HepG2 (cell line): ENCODE measurements around the gene LRRC28. TPM values are rescaled to one million over a fixed set of nuclear protein-coding genes. Genes with fewer than 3 reads are reported as not detected.
A peak's percentile ranks its signal among the peaks of the same experiment; 100 is the strongest.

Experiments
- FOXA3 ChIP-seq: IDR thresholded peaks from 2 replicates; pipeline ENCODE4 v1.6.1; 2016; ENCODE audit warnings: missing genetic modification reagents, missing compliant biosample characterization
- MAZ ChIP-seq, 2 experiments: sonication (generic) in 1 of 2; formaldehyde crosslinking in 1 of 2; IDR thresholded peaks; 2 replicates each; pipeline versions ENCODE4 v1.5.0 to v1.6.1; 2012 to 2020; ENCODE audit warnings: low read depth in 2 of 2, mild to moderate bottlenecking in 2 of 2, borderline replicate concordance in 1 of 2, improper control_type of control experiment in 1 of 2, low read length in 1 of 2, missing genetic modification reagents in 1 of 2, moderate library complexity in 1 of 2
- MZF1 ChIP-seq: sonication (generic); formaldehyde crosslinking; IDR thresholded peaks from 2 replicates; pipeline ENCODE4 v1.8.1; 2023; ENCODE audit warnings: mild to moderate bottlenecking, missing genetic modification reagents, borderline replicate concordance
- NFKB2 ChIP-seq: sonication (generic); formaldehyde crosslinking; IDR thresholded peaks from 2 replicates; pipeline ENCODE4 v1.4.0; 2020; ENCODE audit warnings: missing genetic modification reagents, borderline replicate concordance
- PHF20 ChIP-seq: sonication (generic); formaldehyde crosslinking; IDR thresholded peaks from 2 replicates; pipeline ENCODE4 v1.5.0; 2020; ENCODE audit warnings: mild to moderate bottlenecking, missing genetic modification reagents
- RFX1 ChIP-seq: fragments of 450-650 bp; IDR thresholded peaks from 2 replicates; pipeline ENCODE4 v1.6.1; 2017
- SMAD1 ChIP-seq: sonication (generic); formaldehyde crosslinking; IDR thresholded peaks from 2 replicates; pipeline ENCODE4 v1.4.0; 2020; ENCODE audit warnings: missing genetic modification reagents, low read depth, mild to moderate bottlenecking, borderline replicate concordance
- ZFP37 ChIP-seq: sonication (generic); formaldehyde crosslinking; IDR thresholded peaks from 2 replicates; pipeline ENCODE4 v1.4.0; 2020; ENCODE audit warnings: missing genetic modification reagents, borderline replicate concordance
- ZNF232 ChIP-seq: sonication (generic); formaldehyde crosslinking; IDR thresholded peaks from 2 replicates; pipeline ENCODE4 v1.4.0; 2020; ENCODE audit warnings: missing genetic modification reagents, borderline replicate concordance
- ZNF260 ChIP-seq: sonication (generic); formaldehyde crosslinking; IDR thresholded peaks from 2 replicates; pipeline ENCODE4 v1.4.0; 2020; ENCODE audit warnings: missing genetic modification reagents, low read depth, mild to moderate bottlenecking, borderline replicate concordance
- ZNF407 ChIP-seq: sonication (generic); formaldehyde crosslinking; IDR thresholded peaks from one replicate; pipeline ENCODE4 v1.5.1; 2020; ENCODE audit warnings: mild to moderate bottlenecking, missing genetic modification reagents; ENCODE audit errors: not compliant biosample characterization
- ZNF775 ChIP-seq: sonication (generic); formaldehyde crosslinking; IDR thresholded peaks from 2 replicates; pipeline ENCODE4 v1.4.0; 2020; ENCODE audit warnings: missing genetic modification reagents, mild to moderate bottlenecking, moderate library complexity, borderline replicate concordance
- polyA plus RNA-seq, 8 experiments: library from polyadenylated mRNA; depleted of rRNA in 3 of 8; stranded (reverse) in 7 of 8; unstranded in 1 of 8; fragments of >200 nt; fragmentation: Illumina TruSeq in 4 of 8; extraction: Trizol in 4 of 8; gene quantifications; 2 replicates each; pipeline versions ENCODE4 v1.2.1 to v1.2.3, GENCODE V29; 2011 to 2016; ENCODE audit warnings: low read depth in 4 of 8, missing spikeins in 1 of 8, mixed read lengths in 1 of 8; ENCODE audit not compliant: insufficient read depth in 1 of 8
- total RNA-seq, 5 experiments: library from RNA; depleted of rRNA; stranded (reverse); fragments of >200 nt; fragmentation: Illumina TruSeq; extraction: Trizol; gene quantifications; 2 replicates each; pipeline ENCODE4 v1.2.3, GENCODE V29; 2016; ENCODE audit warnings: low read depth in 1 of 5
- TF ChIP-seq, protein P1 (sequence below): sonication (generic); formaldehyde crosslinking; IDR thresholded peaks from 2 replicates; pipeline ENCODE4 v1.9.0; 2021; ENCODE audit warnings: missing genetic modification reagents, borderline replicate concordance
- TF ChIP-seq, protein P2 (sequence below): IDR thresholded peaks from 2 replicates; pipeline ENCODE4 v1.6.1; 2018; ENCODE audit warnings: missing genetic modification reagents
- TF ChIP-seq, protein P3 (sequence below): sonication (generic); formaldehyde crosslinking; IDR thresholded peaks from 2 replicates; pipeline ENCODE4 v1.8.1; 2023; ENCODE audit warnings: mild to moderate bottlenecking, inconsistent platforms, moderate library complexity, missing genetic modification reagents, borderline replicate concordance

The LRRC28 gene
- total and polyA plus RNA-seq, 2 of the 13 experiments (the other 11 are each of a cell fraction or from before 2014, with no cell fraction given): 17.5 to 21.3 TPM

DNA sequence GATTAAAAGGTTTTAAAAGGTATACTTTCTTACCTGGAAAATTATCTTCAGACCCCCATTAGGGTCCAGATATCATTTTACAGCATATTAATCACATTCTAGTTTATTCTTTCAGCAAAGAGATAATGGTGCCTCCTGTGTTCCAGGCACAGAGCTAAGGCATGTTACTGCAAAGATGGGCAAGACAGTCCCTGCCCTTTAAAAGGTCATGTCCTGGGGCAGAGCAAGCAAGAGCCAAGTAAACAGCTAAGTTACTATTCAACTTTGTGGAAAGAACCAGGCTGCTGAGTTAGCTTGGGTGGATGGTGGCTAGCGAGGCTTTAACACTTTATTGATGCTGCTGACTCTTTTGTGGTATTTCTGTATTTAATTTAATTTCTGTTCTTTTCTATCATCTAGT, 75.0 kb downstream of the LRRC28 start (continued):
- TF ChIP-seq ZNF407 (CRISPR knock-in tag): no peak
- no peak for TF ChIP-seq MAZ (IDR thresholded peaks at IDR 0.05; ENCODE audit: borderline replicate concordance, low read depth, low read length)
- TF ChIP-seq MAZ (CRISPR knock-in tag; IDR thresholded peaks at IDR 0.05; ENCODE audit: low read depth): no peak
- TF ChIP-seq, protein P1, sequence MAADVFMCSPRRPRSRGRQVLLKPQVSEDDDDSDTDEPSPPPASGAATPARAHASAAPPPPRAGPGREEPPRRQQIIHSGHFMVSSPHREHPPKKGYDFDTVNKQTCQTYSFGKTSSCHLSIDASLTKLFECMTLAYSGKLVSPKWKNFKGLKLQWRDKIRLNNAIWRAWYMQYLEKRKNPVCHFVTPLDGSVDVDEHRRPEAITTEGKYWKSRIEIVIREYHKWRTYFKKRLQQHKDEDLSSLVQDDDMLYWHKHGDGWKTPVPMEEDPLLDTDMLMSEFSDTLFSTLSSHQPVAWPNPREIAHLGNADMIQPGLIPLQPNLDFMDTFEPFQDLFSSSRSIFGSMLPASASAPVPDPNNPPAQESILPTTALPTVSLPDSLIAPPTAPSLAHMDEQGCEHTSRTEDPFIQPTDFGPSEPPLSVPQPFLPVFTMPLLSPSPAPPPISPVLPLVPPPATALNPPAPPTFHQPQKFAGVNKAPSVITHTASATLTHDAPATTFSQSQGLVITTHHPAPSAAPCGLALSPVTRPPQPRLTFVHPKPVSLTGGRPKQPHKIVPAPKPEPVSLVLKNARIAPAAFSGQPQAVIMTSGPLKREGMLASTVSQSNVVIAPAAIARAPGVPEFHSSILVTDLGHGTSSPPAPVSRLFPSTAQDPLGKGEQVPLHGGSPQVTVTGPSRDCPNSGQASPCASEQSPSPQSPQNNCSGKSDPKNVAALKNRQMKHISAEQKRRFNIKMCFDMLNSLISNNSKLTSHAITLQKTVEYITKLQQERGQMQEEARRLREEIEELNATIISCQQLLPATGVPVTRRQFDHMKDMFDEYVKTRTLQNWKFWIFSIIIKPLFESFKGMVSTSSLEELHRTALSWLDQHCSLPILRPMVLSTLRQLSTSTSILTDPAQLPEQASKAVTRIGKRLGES: no peak
- TF ChIP-seq ZNF232 (CRISPR knock-in tag): no peak
- TF ChIP-seq, protein P2, sequence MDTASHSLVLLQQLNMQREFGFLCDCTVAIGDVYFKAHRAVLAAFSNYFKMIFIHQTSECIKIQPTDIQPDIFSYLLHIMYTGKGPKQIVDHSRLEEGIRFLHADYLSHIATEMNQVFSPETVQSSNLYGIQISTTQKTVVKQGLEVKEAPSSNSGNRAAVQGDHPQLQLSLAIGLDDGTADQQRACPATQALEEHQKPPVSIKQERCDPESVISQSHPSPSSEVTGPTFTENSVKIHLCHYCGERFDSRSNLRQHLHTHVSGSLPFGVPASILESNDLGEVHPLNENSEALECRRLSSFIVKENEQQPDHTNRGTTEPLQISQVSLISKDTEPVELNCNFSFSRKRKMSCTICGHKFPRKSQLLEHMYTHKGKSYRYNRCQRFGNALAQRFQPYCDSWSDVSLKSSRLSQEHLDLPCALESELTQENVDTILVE: no peak
- TF ChIP-seq, protein P3, sequence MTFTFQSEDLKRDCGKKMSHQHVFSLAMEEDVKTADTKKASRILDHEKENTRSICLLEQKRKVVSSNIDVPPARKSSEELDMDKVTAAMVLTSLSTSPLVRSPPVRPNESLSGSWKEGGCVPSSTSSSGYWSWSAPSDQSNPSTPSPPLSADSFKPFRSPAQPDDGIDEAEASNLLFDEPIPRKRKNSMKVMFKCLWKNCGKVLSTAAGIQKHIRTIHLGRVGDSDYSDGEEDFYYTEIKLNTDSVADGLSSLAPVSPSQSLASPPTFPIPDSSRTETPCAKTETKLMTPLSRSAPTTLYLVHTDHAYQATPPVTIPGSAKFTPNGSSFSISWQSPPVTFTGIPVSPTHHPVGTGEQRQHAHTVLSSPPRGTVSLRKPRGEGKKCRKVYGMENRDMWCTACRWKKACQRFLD (CRISPR knock-in tag): no peak
- no peak for TF ChIP-seq MZF1 (CRISPR knock-in tag)
- TF ChIP-seq NFKB2 (CRISPR knock-in tag): no peak
- no peak for TF ChIP-seq ZFP37 (CRISPR knock-in tag)
- TF ChIP-seq SMAD1 (CRISPR knock-in tag): no peak
- peak; percentile 92 for TF ChIP-seq FOXA3 (CRISPR knock-in tag)
- no peak for TF ChIP-seq ZNF260
- TF ChIP-seq RFX1: no peak
- no peak for TF ChIP-seq PHF20 (CRISPR knock-in tag)
- TF ChIP-seq ZNF775: no peak
